ENCODE results near the gene ITGB2. TPM values are rescaled to one million over a fixed set of nuclear protein-coding genes. Genes with fewer than 3 reads are reported as not detected.
A peak's percentile ranks its signal among the peaks of the same experiment; 100 is the strongest.

ITGB2 gene
- polyA plus RNA-seq, 4 donors = 4.5 to 17.1 (median 15.9) TPM

GRCh38 chr21:44964381-44964780, 43.7 kb upstream of the ITGB2 start:
- no peak for DNase-seq
- peaks cover 0 to 6% (median 0%) of the 10 kb centered on the region in 3 donors for H3K4me1 ChIP-seq (ENCODE audit: control insufficient read depth in 3 of 3, insufficient read depth in 2 of 3, low read depth in 1 of 3, low read length in 2 of 3)

GRCh38 chr21:44962403-44962966, 41.8 kb upstream of the ITGB2 start:
- no peak for FAIRE-seq

More at GRCh38 chr21:44964381-44964780, 43.7 kb upstream of the ITGB2 start:
- Histone ChIP-seq H3K9me3 (ENCODE audit: control insufficient read depth in 2 of 2, insufficient read depth in 1 of 2, low read depth in 1 of 2, low read length in 1 of 2) (no peaks in the 10 kb centered on the region), H3K27ac (ENCODE audit: low read depth in 1 of 3, low read length in 2 of 3) (no peak overlapping the region), H3K4me3 (ENCODE audit: low read depth in 1 of 3, low read length in 3 of 3) (no peak overlapping the region), H3K36me3 (ENCODE audit: control insufficient read depth in 3 of 3, insufficient read depth in 2 of 3, low read depth in 1 of 3, low read length in 3 of 3) (peaks cover 4 to 66% (median 4%) of the 10 kb centered on the region in 3 donors), H3K27me3 (ENCODE audit: control insufficient read depth in 3 of 3, insufficient read depth in 3 of 3, low read length in 3 of 3) (no peaks in the 10 kb centered on the region)
- no peak for FAIRE-seq
- 95 to 98% (median 96%) methylated on average over 12 of the region's 12 CpGs for WGBS, 3 donors

GRCh38 chr21:44960141-44961092, 39.7 kb upstream of the ITGB2 start:
- Histone ChIP-seq H3K27ac (ENCODE audit: low read depth in 1 of 3, low read length in 2 of 3) (peak overlapping the region in 1 of 3 donors; percentile 12), H3K27me3 (ENCODE audit: control insufficient read depth in 3 of 3, insufficient read depth in 3 of 3, low read length in 3 of 3) (no peaks in the 10 kb centered on the region), H3K9me3 (ENCODE audit: control insufficient read depth in 2 of 2, insufficient read depth in 1 of 2, low read depth in 1 of 2, low read length in 1 of 2) (no peaks in the 10 kb centered on the region), H3K36me3 (ENCODE audit: control insufficient read depth in 3 of 3, insufficient read depth in 2 of 3, low read depth in 1 of 3, low read length in 3 of 3) (peaks cover 0 to 70% (median 4%) of the 10 kb centered on the region in 3 donors), H3K4me1 (ENCODE audit: control insufficient read depth in 3 of 3, insufficient read depth in 2 of 3, low read depth in 1 of 3, low read length in 2 of 3) (no peaks in the 10 kb centered on the region), H3K4me3 (ENCODE audit: low read depth in 1 of 3, low read length in 3 of 3) (no peak overlapping the region)
- DNase-seq (no peak), FAIRE-seq (no peak)
- WGBS, 3 donors = 92 to 93% (median 92%) methylated on average over 23 of the region's 23 CpGs

More at GRCh38 chr21:44962403-44962966, 41.8 kb upstream of the ITGB2 start:
- WGBS, 3 donors = 74 to 93% (median 89%) methylated on average over 9 of the region's 9 CpGs
- Histone ChIP-seq H3K27ac (ENCODE audit: low read depth in 1 of 3, low read length in 2 of 3) (peak overlapping the region in 1 of 3 donors; percentile 53), H3K27me3 (ENCODE audit: control insufficient read depth in 3 of 3, insufficient read depth in 3 of 3, low read length in 3 of 3) (no peaks in the 10 kb centered on the region), H3K9me3 (ENCODE audit: control insufficient read depth in 2 of 2, insufficient read depth in 1 of 2, low read depth in 1 of 2, low read length in 1 of 2) (no peaks in the 10 kb centered on the region), H3K36me3 (ENCODE audit: control insufficient read depth in 3 of 3, insufficient read depth in 2 of 3, low read depth in 1 of 3, low read length in 3 of 3) (peaks cover 4 to 69% (median 4%) of the 10 kb centered on the region in 3 donors), H3K4me1 (ENCODE audit: control insufficient read depth in 3 of 3, insufficient read depth in 2 of 3, low read depth in 1 of 3, low read length in 2 of 3) (peaks cover 0 to 6% (median 0%) of the 10 kb centered on the region in 3 donors), H3K4me3 (ENCODE audit: low read depth in 1 of 3, low read length in 3 of 3) (no peak overlapping the region)
- DNase-seq = no peak

GRCh38 chr21:44959376-44960091, 38.8 kb upstream of the ITGB2 start:
- no peaks in the 10 kb centered on the region for H3K27me3 ChIP-seq (ENCODE audit: control insufficient read depth in 3 of 3, insufficient read depth in 3 of 3, low read length in 3 of 3)
- no peak for DNase-seq
- H3K9me3 ChIP-seq (ENCODE audit: control insufficient read depth in 2 of 2, insufficient read depth in 1 of 2, low read depth in 1 of 2, low read length in 1 of 2) = no peaks in the 10 kb centered on the region
- peak overlapping the region in 2 of 3 donors; percentile 12 to 33 for H3K27ac ChIP-seq (ENCODE audit: low read depth in 1 of 3, low read length in 2 of 3)
- FAIRE-seq = no peak
- 87 to 93% (median 90%) methylated on average over 25 to 26 of the region's 26 CpGs for WGBS, 3 donors
- H3K36me3 ChIP-seq (ENCODE audit: control insufficient read depth in 3 of 3, insufficient read depth in 2 of 3, low read depth in 1 of 3, low read length in 3 of 3) = peaks cover 0 to 67% (median 4%) of the 10 kb centered on the region in 3 donors
- H3K4me1 ChIP-seq (ENCODE audit: control insufficient read depth in 3 of 3, insufficient read depth in 2 of 3, low read depth in 1 of 3, low read length in 2 of 3) = no peaks in the 10 kb centered on the region
- no peak overlapping the region for H3K4me3 ChIP-seq (ENCODE audit: low read depth in 1 of 3, low read length in 3 of 3)

- H3K9me3 ChIP-seq (ENCODE audit: control insufficient read depth in 2 of 2, insufficient read depth in 1 of 2, low read depth in 1 of 2, low read length in 1 of 2) = no peaks in the 10 kb centered on the region
- H3K4me3 ChIP-seq (ENCODE audit: low read depth in 1 of 3, low read length in 3 of 3) = no peak overlapping the region
- H3K27ac ChIP-seq (ENCODE audit: low read depth in 1 of 3, low read length in 2 of 3) = peak overlapping the region in 2 of 3 donors; percentile 33 to 68
- DNase-seq (peak in 1 of 2 donors; percentile 35), FAIRE-seq (no peak)
- H3K36me3 ChIP-seq (ENCODE audit: control insufficient read depth in 3 of 3, insufficient read depth in 2 of 3, low read depth in 1 of 3, low read length in 3 of 3) = peaks cover 0 to 73% (median 4%) of the 10 kb centered on the region in 3 donors
- H3K27me3 ChIP-seq (ENCODE audit: control insufficient read depth in 3 of 3, insufficient read depth in 3 of 3, low read length in 3 of 3) = no peaks in the 10 kb centered on the region
- WGBS, 3 donors = 63 to 88% (median 79%) methylated on average over 24 to 28 of the region's 28 CpGs
- no peaks in the 10 kb centered on the region for H3K4me1 ChIP-seq (ENCODE audit: control insufficient read depth in 3 of 3, insufficient read depth in 2 of 3, low read depth in 1 of 3, low read length in 2 of 3)
These were observed 37.9 kb upstream of the ITGB2 start for GRCh38 chr21:44958471-44959191.

- Histone ChIP-seq H3K9me3 (ENCODE audit: control insufficient read depth in 2 of 2, insufficient read depth in 1 of 2, low read depth in 1 of 2, low read length in 1 of 2) (no peaks in the 10 kb centered on the region), H3K36me3 (ENCODE audit: control insufficient read depth in 3 of 3, insufficient read depth in 2 of 3, low read depth in 1 of 3, low read length in 3 of 3) (peaks cover 0 to 79% (median 4%) of the 10 kb centered on the region in 3 donors), H3K27ac (ENCODE audit: low read depth in 1 of 3, low read length in 2 of 3) (peak overlapping the region in 2 of 3 donors; percentile 33 to 68), H3K27me3 (ENCODE audit: control insufficient read depth in 3 of 3, insufficient read depth in 3 of 3, low read length in 3 of 3) (no peaks in the 10 kb centered on the region), H3K4me3 (ENCODE audit: low read depth in 1 of 3, low read length in 3 of 3) (no peak overlapping the region), H3K4me1 (ENCODE audit: control insufficient read depth in 3 of 3, insufficient read depth in 2 of 3, low read depth in 1 of 3, low read length in 2 of 3) (no peaks in the 10 kb centered on the region)
- 85 to 87% (median 86%) methylated on average over 20 to 26 of the region's 26 CpGs for WGBS, 3 donors
- FAIRE-seq (no peak), DNase-seq (no peak)
These were observed 37.3 kb upstream of the ITGB2 start for GRCh38 chr21:44957901-44958451.

- 86 to 94% (median 94%) methylated on average over 21 to 22 of the region's 22 CpGs for WGBS, 3 donors
- Histone ChIP-seq H3K27me3 (ENCODE audit: control insufficient read depth in 3 of 3, insufficient read depth in 3 of 3, low read length in 3 of 3) (no peaks in the 10 kb centered on the region), H3K4me1 (ENCODE audit: control insufficient read depth in 3 of 3, insufficient read depth in 2 of 3, low read depth in 1 of 3, low read length in 2 of 3) (no peaks in the 10 kb centered on the region), H3K36me3 (ENCODE audit: control insufficient read depth in 3 of 3, insufficient read depth in 2 of 3, low read depth in 1 of 3, low read length in 3 of 3) (peaks cover 0 to 82% (median 4%) of the 10 kb centered on the region in 3 donors), H3K9me3 (ENCODE audit: control insufficient read depth in 2 of 2, insufficient read depth in 1 of 2, low read depth in 1 of 2, low read length in 1 of 2) (no peaks in the 10 kb centered on the region), H3K4me3 (ENCODE audit: low read depth in 1 of 3, low read length in 3 of 3) (no peak overlapping the region), H3K27ac (ENCODE audit: low read depth in 1 of 3, low read length in 2 of 3) (no peak overlapping the region)
- DNase-seq (no peak), FAIRE-seq (no peak)
These were observed 36.5 kb upstream of the ITGB2 start for GRCh38 chr21:44957047-44957831.

All from small intestine (tissue), 7 donors.